Left hindlimb (tissue), 1 donor: ENCODE data around the gene SKOR1.
A peak's percentile ranks its signal among the peaks of the same experiment; 100 is the strongest.

ENCODE experiments used
- DNase-seq: peaks from one replicate; pipeline ENCODE4 v3.0.0-alpha.2; 2018

The SKOR1 gene

DNA sequence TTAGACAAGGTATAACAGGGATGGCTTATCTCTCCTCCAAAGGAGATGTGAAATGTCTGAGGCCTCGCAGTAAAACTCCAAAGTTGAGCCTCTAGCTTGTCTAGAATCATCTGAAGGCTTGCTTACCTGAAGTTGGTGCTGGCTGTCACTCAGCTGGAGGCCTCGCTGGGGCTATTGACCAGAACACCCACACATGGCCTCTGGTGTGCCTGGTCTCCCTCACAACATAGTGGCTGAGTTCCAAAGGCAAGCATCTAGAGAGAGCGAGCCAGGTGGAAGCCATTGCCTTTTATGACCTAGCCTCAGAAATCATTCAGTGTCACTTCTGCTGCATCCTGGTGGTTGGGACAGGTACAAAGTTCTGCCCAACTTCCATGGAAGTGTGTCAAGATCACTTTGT lies 31.9 kb downstream of the SKOR1 start:
- no peak for DNase-seq

DNA sequence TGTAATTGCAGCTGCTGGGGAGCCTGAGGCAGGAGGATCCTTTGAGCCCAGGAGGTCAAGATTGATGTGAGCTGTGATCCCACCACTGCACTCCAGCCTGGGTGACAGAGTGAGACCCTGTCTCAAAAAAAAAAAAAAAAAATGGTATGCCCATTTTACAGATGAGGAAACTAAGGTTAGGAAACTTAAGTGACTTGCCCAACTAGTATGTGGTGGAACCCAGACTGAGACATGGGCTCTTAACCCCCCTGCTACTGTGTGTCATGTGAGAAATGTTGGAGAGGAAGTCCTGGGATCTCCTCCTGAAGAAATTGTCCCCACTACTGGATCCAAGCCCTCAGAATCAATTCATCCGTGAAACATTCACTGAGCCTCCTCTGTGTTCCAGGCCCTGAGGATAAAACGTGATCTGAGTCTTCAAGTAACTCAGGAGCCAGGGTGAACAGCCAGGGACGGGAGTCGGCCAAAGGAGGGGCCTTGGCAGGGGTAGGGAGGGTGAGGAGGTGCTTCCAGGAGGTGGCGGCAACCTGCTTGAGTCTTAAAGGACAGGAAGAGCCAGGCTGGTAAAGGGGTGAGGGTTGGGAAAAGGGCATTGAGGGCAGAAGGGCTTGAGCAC lies 34.1 kb downstream of the SKOR1 start:
- DNase-seq: no peak

DNA sequence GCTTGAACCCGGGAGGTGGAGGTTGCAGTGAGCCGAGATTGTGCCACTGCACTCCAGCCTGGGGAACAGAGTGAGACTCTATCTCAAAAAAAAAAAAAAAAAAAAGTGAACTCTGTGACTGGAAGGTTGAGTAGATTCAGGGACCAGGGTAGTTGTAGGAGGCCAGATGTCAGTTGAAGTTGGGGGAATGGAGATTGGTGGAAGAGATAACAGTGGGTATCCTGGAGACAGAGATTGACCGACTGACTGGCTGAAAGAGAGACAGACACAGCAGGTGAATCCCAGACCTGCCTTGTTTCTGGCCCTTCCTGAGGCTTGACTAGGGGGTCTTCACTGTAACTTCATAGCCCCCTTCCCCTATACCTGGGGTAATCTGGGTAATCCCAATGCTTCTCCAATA lies 36.7 kb downstream of the SKOR1 start:
- DNase-seq: no peak

DNA sequence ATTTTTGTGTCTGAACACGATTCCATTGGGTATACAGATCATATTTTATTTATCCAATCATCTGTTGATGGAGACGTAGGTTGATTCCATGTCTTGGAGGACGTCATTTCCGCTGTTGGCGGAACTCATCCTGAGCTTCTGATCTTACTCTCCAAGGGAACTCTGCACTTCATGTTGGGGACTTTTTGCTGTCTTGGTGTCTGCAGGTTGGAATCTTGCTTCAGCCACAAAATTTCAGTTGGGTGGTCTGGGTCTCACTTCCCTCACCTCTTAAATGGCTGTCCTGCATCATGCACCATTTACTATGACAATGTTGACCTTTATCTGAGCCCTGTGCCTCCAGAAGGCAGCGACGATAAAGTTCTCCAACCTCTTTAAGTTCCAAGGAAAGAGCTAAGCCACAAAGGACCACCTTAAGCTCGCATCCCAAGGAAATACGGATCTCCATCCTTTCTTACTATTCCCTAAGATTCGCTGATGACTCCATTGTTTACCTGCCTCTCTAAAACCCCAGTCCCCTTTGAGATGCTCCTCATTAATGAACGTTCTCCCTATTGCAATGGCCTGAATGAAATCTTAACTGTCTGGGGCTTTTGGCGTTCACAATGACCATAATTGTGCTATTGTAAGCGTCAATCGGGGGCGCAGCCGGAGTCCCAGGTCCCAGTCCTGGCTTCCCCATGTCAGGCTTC lies 37.6 kb downstream of the SKOR1 start:
- no peak for DNase-seq

DNA sequence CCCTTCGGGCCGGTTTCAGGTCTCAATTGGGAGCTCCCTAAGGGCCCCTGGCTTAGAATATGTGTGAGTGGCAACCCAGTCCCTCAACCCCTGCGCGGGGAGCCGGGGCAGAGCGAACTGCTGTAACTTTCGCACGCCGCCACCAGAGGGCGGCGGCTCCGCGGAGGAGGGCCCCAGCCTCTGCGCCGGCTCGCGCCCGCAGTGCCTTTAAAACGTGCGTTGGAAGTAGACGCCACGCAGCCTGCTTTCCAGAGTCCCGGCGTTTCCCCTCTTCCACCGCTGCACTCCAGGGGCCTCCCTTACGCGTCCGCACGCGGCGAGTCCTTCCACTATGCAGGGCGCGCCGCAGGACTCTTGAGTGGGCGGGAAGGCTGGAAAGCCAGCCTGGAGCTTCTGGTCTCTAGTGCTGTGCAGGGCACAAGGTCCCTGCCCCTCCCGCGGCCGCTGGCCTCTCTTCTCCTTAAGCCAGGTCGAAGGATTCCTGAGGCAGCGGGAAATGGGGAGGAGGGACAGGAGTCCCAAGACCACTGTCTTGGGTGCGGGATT lies 38.2 kb downstream of the SKOR1 start:
- DNase-seq: peak; percentile 88

DNA sequence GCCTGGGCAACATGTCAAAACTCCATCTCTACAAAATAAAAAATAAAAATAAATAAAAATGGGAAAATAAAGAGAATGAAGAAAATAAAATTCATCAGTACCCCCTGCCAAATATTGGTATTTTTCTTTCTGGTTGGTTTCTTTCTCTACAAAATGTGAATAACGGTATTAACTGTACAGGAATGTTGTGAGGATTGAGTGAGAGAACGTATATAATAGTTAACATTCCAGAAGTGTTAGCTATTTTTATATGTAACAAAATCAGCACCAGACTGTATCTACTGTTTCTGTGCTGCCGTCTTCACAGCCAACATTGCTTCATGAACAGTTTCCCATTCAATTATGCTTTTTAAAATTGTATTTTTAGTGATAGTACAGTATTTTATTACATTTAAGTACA lies 40.0 kb downstream of the SKOR1 start:
- no peak for DNase-seq

DNA sequence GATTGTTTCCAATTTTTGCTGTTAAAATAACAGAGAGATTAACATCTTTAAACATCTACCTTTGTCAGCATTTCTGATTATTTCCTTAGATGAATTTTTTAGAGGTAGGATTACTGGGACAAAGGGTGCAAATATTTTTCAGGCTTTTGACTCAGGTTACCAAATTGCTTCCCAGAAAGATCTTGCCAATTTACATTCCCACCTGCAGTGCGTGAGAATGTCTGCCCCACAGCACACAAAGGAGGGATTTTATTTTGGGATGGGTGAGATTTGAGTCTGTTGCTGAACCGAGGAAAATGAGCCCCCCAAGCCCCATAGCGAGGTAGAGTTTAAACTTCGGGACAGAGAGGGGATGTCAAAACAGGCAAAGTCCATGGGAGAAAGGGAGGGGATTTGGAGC lies 40.5 kb downstream of the SKOR1 start:
- no peak for DNase-seq

DNA sequence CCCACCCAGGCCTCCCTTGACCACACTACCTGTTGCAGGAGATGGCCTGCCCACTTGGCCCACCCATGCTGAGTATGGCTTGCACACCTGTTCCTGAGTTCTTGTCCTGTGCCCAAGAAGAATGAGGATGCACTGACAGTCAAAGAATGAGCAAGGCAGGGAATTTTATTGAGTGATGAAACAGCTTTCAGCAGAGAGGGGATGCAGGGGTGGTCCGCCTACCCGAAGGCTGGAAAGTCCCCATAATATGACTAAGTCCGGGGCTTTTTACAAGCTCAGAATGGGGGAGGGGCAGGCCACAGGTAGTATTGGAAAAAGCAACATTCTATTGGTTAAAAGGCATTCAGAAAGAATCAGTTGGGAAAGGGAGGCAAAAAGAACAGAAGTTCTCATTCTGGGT lies 44.4 kb downstream of the SKOR1 start:
- DNase-seq: no peak

DNA sequence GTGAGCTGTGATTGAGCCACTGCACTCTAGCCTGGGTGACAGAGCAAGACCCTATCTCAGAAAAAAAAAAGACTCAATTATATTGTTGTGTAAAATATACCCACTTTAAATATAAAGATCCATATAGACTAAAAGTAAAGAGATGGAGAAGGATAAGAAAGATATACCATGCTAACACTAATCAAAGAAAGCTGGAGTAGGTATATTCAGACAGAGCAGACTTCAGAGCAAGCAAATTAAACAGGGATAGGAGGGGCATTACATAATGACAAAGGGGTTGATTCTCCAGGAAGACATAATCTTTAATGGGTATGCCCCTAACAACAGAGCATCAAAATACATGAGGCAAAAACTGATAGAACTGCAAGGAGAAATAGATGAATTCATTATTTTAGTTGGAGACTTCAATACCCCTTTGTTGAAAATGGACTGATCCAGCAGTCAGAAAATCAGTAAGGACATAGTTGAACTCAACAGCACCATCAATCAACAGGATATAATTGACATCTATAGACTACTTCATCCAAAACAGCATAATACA lies 45.6 kb downstream of the SKOR1 start:
- DNase-seq: no peak

DNA sequence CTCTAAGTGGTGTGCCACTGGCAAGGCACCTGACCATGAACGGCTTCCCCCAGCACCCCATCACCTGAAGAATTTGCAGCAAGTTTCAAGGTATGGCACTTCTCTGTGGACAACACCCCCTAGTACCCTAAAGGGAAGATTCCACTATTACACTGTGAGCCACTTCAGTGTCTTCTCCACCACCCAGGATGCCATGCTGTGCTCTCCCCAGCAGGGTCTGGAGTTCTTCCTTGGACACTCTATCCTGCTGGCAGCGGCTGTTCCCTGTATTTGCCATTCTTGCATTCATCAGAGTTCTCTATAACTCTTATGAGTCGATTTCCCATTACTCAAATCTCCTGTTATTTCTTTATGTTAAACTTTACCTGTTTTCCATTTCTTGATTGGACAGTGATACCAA lies 48.5 kb downstream of the SKOR1 start:
- DNase-seq: no peak

DNA sequence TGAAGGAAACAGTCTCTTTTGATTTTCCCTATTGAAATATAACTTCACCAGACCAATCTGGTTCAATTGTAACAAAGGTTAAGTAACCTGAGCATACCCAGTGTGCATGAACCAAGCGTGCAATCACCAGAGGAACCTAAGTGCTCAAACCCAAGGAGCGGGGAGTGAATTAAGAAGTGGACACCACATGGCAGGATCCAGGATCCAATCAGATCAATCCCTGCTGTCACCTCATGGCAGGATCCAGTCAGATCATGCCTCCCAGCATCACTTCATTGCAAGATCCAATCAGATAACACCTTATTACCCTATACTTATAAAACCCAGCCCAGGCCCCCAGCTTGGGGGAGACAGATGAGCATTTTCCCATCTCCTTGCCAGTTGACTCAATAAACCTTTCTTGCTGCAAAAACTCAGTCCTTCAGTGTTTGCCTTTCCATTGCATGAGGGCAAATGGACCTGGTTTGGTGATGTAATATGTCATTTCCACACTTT lies 53.5 kb downstream of the SKOR1 start:
- DNase-seq: no peak

DNA sequence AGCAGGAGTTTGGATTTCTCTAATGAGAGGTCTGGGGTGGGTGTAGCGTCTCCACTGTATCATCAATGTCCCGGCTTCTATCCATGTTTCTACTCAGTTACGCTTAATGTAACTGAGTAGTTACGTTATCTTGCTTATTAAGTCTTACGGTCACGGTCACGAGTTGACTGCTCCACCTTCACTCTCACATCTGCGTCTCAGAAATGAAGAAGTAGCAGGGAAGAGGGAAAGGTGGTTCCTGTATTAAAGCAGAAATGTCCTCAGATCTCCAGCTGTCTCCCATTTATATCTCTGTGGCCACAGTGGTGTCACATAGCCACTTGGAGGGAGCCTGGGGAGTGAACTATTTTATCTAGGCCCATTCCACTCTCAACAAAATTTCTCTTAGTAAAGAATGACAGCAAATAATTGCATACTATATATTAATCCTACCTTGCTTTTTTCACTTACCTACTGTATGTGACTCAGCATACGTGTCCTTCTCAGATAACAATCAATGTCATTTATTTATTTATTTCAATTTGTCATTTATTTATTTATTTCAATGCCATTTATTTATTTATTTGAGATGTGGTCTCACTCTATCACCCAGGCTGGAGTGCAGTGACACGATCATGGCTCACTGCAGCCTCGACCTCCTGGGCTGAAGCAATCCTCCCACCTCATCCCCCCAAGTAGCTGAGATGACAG lies 54.3 kb downstream of the SKOR1 start:
- no peak for DNase-seq

DNA sequence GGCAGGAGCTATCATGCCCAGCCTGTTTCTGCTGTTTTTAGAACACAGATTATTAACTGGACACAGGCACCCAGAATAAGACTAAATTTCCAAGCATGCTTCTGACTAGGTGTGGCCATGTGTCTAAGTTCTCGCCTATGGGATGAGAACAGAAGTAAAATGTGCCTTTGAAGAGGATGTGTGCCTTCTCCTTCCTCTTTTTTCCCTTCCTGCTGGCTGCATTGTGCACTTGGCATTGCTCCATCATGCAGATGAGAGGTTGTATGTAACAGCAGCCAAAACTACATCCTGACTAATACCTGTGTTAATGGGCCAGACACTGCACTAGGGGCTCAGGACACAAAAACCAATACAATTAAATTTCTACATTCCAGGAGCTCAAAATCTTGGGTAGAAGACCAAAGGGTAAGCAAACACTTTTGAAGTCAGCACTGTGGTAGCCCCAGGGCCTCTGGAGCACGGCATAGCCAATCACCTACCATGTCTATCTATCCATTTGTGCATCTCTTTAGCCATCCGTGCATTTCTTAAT lies 55.4 kb downstream of the SKOR1 start:
- DNase-seq: no peak

DNA sequence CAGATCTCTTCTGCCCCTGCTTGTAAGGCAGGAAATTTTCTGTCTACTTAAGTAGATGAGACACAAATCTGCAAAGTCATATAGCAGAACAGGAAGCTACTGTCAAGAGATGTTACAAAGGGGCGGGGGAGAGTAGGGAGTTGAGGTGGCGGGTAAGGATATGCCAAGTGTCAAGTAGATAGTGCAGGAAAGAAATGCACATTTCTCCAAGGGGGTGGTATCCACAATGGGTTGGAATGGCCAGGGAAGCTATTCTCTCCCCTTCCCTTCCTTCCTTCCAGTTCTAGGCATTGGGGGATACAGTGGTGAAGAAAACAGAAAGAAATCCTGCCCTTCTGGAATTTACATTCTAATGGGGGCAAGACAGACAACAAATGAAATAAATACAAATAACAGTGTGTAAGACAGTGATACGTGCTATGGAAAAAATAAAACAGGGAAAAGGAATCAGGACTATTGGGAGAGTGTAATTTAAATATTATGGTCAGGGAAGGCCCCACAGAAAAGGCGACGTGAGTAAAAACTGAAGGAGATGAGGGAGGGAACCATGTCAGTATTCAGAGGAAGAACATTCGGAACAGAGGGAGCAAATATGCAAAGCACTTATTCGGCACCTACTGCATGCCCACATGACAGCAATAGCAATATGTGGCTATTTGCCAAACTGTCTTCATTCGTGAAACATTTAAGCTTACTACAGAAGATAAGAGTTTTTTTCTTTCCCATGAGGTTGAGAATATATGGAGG lies 57.4 kb downstream of the SKOR1 start:
- DNase-seq: no peak

DNA sequence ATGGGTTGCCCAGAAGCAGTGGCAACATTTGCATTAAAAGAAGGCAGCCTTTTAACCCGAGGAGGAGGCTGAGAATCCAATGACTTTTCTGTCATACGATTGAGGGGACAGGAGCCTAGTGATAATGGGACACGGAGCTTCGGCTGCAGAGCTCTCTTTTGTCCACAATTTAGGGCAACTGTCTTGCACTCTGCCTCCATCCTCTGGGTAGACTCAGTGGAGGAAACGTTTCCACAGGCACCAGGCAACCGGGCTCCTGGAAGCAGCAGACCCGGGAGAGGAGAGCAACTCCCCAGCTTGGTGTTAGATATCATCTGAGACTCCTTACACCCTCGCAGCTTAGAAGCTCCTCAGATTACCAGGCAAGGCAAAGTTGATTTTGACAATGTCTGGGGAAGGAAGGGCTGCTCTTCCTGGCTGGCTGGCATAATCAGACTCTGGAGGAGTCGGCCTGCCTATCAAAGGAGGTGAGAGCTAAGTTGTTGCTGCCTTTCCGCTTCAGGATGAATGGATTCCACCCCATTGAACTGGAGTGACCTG lies 58.0 kb downstream of the SKOR1 start:
- DNase-seq: no peak

DNA sequence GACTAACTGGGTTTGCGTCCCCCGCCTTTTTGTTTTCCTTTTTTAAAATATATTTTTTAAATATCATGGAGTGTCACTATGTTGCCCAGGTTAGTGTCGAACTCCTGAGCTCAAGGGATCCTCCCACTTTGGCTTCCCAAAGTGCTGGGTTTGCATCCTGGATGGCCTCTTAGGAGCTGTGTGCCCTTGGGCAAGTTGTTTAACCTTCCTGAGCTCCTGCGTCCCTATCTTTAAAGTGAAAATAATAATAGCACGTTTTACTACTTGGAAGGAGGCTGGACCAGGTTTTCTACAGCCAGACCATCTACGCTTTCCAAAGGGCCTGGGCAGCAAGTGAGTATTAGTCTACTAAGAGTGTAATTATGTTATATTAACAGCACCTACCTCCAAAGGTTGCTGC lies 58.7 kb downstream of the SKOR1 start:
- no peak for DNase-seq
